ENCODE results near the gene PLXNA3.
A peak's percentile ranks its signal among the peaks of the same experiment; 100 is the strongest.

The PLXNA3 gene

GRCh38 chrX:154437971-154438893 lies 19.8 kb upstream of the PLXNA3 start:
- Histone ChIP-seq H3K4me3 (peak overlapping the region; percentile 77), H3K9me3 (ENCODE audit: low read depth, low read length) (no peaks in the 10 kb centered on the region), H3K36me3 (ENCODE audit: insufficient read depth, low read length) (peaks cover 4% of the 10 kb centered on the region; the same call in 1 of the 2 replicates), H3K27ac (no peak overlapping the region), H3K9ac (ENCODE audit: insufficient read length) (peak overlapping the region; percentile 46)
- no peak for DNase-seq (ENCODE audit: low read depth, low spot score)
- TF ChIP-seq POLR2AphosphoS5 (IDR thresholded peaks at IDR 0.05; ENCODE audit: borderline replicate concordance, low read depth, low read length) (no peak), FOXP2 (optimal IDR thresholded peaks at IDR 0.05; ENCODE audit: control extremely low read depth, extremely low read length, insufficient read depth) (no peak), EZH2 (IDR thresholded peaks at IDR 0.05) (no peak)

DNA sequence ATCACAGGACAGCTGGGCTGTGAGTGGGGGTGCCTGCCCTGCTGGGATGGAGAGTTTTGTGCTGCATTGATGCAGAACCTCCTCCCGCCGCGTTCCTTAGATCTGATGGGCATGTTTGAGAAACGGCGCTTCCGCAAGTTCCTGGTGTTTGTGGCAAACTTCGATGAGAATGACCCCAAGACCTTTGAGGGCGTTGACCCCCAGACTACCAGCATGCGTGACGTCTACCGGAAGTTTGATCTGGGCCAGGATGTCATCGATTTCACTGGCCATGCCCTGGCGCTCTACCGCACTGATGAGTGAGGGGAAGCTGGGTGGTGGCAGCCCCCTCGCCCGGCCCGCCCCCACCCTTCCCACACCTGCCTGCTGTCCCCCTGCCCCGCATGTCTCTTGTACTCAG lies 18.2 kb upstream of the PLXNA3 start:
- H3K4me3 ChIP-seq: no peak overlapping the region
- no peak overlapping the region for H3K9ac ChIP-seq (ENCODE audit: insufficient read length)
- DNase-seq (ENCODE audit: low read depth, low spot score): no peak
- no peak for TF ChIP-seq EZH2 (IDR thresholded peaks at IDR 0.05)
- no peak for TF ChIP-seq FOXP2 (optimal IDR thresholded peaks at IDR 0.05; ENCODE audit: control extremely low read depth, extremely low read length, insufficient read depth)
- no peak for TF ChIP-seq POLR2AphosphoS5 (IDR thresholded peaks at IDR 0.05; ENCODE audit: borderline replicate concordance, low read depth, low read length)
- H3K36me3 ChIP-seq (ENCODE audit: insufficient read depth, low read length): peaks cover 4% of the 10 kb centered on the region; the same call in 1 of the 2 replicates
- no peak overlapping the region for H3K27ac ChIP-seq
- H3K9me3 ChIP-seq (ENCODE audit: low read depth, low read length): no peaks in the 10 kb centered on the region

DNA sequence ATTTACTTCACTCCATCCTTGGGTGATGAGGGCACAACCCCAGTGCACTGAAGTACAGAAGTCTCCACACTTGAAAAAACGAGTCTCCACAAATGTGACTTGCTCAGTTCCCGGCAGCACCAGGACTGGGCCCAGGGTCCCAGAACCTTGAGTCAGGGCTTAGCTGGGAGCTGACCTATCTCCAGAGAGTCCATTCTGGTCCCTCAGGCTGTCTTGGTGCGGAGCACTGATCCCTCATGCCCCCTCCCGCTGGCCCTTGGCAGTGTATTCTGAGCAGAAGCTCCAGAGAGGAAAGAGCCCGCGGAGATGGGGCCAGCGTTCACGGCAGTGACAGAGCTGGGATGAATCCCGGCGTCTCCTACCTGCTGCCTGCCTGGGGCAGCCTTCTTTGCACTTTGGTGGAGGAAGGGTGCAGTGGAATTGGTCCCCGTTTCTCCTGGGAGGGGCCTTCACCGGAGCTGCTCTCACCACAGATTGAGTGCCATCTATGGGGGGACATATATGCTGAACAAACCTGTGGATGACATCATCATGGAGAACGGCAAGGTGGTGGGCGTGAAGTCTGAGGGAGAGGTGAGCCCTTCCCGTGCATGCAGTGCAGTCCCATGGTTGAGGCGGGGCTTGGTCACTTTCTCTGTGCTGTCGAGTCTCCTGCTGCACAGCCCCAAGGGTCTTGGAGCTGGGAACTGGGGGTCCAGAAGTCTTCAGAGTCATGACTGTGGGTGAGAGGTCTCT lies 17.3 kb upstream of the PLXNA3 start:
- Histone ChIP-seq H3K4me3 (no peak overlapping the region), H3K36me3 (ENCODE audit: insufficient read depth, low read length) (peaks cover 4% of the 10 kb centered on the region; the same call in 1 of the 2 replicates), H3K9ac (ENCODE audit: insufficient read length) (no peak overlapping the region), H3K27ac (no peak overlapping the region), H3K9me3 (ENCODE audit: low read depth, low read length) (no peaks in the 10 kb centered on the region)
- TF ChIP-seq EZH2 (IDR thresholded peaks at IDR 0.05): no peak
- no peak for TF ChIP-seq FOXP2 (optimal IDR thresholded peaks at IDR 0.05; ENCODE audit: control extremely low read depth, extremely low read length, insufficient read depth)
- no peak for TF ChIP-seq POLR2AphosphoS5 (IDR thresholded peaks at IDR 0.05; ENCODE audit: borderline replicate concordance, low read depth, low read length)
- DNase-seq (ENCODE audit: low read depth, low spot score): no peak

DNA sequence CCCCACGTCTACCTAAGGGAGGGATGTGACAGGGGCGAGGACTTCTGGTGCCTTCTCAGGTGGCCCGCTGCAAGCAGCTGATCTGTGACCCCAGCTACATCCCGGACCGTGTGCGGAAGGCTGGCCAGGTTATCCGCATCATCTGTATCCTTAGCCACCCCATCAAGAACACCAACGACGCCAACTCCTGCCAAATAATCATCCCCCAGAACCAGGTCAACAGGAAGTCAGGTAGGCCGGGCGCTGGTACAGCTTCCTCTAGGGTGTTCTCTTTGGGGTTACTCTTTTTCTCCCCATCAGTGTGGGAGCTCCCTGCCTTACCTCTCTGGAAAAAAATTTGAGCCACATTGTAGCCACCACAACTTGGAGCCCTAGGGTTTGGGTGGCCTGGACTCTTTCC lies 16.5 kb upstream of the PLXNA3 start:
- DNase-seq (ENCODE audit: low read depth, low spot score): no peak
- Histone ChIP-seq H3K4me3 (no peak overlapping the region), H3K27ac (no peak overlapping the region), H3K9ac (ENCODE audit: insufficient read length) (no peak overlapping the region), H3K9me3 (ENCODE audit: low read depth, low read length) (no peaks in the 10 kb centered on the region), H3K36me3 (ENCODE audit: insufficient read depth, low read length) (peaks cover 4% of the 10 kb centered on the region; the same call in 1 of the 2 replicates)
- TF ChIP-seq POLR2AphosphoS5 (IDR thresholded peaks at IDR 0.05; ENCODE audit: borderline replicate concordance, low read depth, low read length) (no peak), FOXP2 (optimal IDR thresholded peaks at IDR 0.05; ENCODE audit: control extremely low read depth, extremely low read length, insufficient read depth) (no peak), EZH2 (IDR thresholded peaks at IDR 0.05) (no peak)

GRCh38 chrX:154441984-154442707 lies 15.9 kb upstream of the PLXNA3 start:
- no peak for DNase-seq (ENCODE audit: low read depth, low spot score)
- peaks cover 4% of the 10 kb centered on the region; the same call in 1 of the 2 replicates for H3K36me3 ChIP-seq (ENCODE audit: insufficient read depth, low read length)
- TF ChIP-seq POLR2AphosphoS5 (IDR thresholded peaks at IDR 0.05; ENCODE audit: borderline replicate concordance, low read depth, low read length) (no peak), EZH2 (IDR thresholded peaks at IDR 0.05) (no peak), FOXP2 (optimal IDR thresholded peaks at IDR 0.05; ENCODE audit: control extremely low read depth, extremely low read length, insufficient read depth) (no peak)
- no peak overlapping the region for H3K27ac ChIP-seq
- no peak overlapping the region for H3K9ac ChIP-seq (ENCODE audit: insufficient read length)
- H3K4me3 ChIP-seq: no peak overlapping the region
- H3K9me3 ChIP-seq (ENCODE audit: low read depth, low read length): no peaks in the 10 kb centered on the region

GRCh38 chrX:154443479-154443910 lies 14.6 kb upstream of the PLXNA3 start:
- Histone ChIP-seq H3K36me3 (ENCODE audit: insufficient read depth, low read length) (peaks cover 4% of the 10 kb centered on the region; the same call in 1 of the 2 replicates), H3K9ac (ENCODE audit: insufficient read length) (no peak overlapping the region), H3K27ac (peak overlapping the region; percentile 50; the same call in 1 of the 2 replicates), H3K4me3 (peak overlapping the region; percentile 64), H3K9me3 (ENCODE audit: low read depth, low read length) (no peaks in the 10 kb centered on the region)
- TF ChIP-seq FOXP2 (optimal IDR thresholded peaks at IDR 0.05; ENCODE audit: control extremely low read depth, extremely low read length, insufficient read depth): no peak
- no peak for TF ChIP-seq EZH2 (IDR thresholded peaks at IDR 0.05)
- TF ChIP-seq POLR2AphosphoS5 (IDR thresholded peaks at IDR 0.05; ENCODE audit: borderline replicate concordance, low read depth, low read length): no peak
- no peak for DNase-seq (ENCODE audit: low read depth, low spot score)

- Histone ChIP-seq H3K4me3 (peak within 1 kb of the TSS; percentile 78), H3K9me3 (ENCODE audit: low read depth, low read length) (no peaks in the 10 kb centered on the region), H3K36me3 (ENCODE audit: insufficient read depth, low read length) (peaks cover 4% of the 10 kb centered on the region; the same call in 1 of the 2 replicates), H3K9ac (ENCODE audit: insufficient read length) (peak within 1 kb of the TSS; percentile 81), H3K27ac (peak within 1 kb of the TSS; percentile 50; the same call in 1 of the 2 replicates)
- TF ChIP-seq FOXP2 (optimal IDR thresholded peaks at IDR 0.05; ENCODE audit: control extremely low read depth, extremely low read length, insufficient read depth) (no peak), POLR2AphosphoS5 (IDR thresholded peaks at IDR 0.05; ENCODE audit: borderline replicate concordance, low read depth, low read length) (no peak), EZH2 (IDR thresholded peaks at IDR 0.05) (no peak)
- DNase-seq (ENCODE audit: low read depth, low spot score): no peak
Observed at GRCh38 chrX:154443992-154444754, 13.9 kb upstream of the PLXNA3 start, which contains the start of gene FAM50A. Gene FAM50A (plus strand): TSS chrX:154444141. CDS start chrX:154444236, 95 bp downstream.

All from SK-N-MC (cell line).